Measurements from ENCODE around the gene SERPING1. TPM values are rescaled to one million over a fixed set of nuclear protein-coding genes. Genes with fewer than 3 reads are reported as not detected.

The SERPING1 gene
- total and polyA plus RNA-seq, 2 donors (not counting 1 experiment from before 2014, with no cell fraction given) = not detected

- H3K9me3 ChIP-seq (ENCODE audit: control extremely low read depth in 1 of 3, control insufficient read depth in 2 of 3, insufficient read depth in 1 of 3, low read length in 2 of 3) = peaks cover 0 to 3% (median 0%) of the 10 kb centered on the region in 3 donors
- intact Hi-C loops (cut with micrococcal nuclease) = loop anchor here (5.0 kb wide), 1 partner anchor 108 kb away; the partner anchor contains the start of gene TIMM10
- WGBS (ENCODE audit: insufficient coverage) = 78% methylated on average over 9 of the region's 9 CpGs
- TF ChIP-seq EZH2 (IDR thresholded peaks at IDR 0.05; ENCODE audit: borderline replicate concordance, insufficient read depth, low read depth, low read length, poor library complexity, severe bottlenecking) (no peak), CTCF (IDR thresholded peaks at IDR 0.05) (no peak)
- no peak overlapping the region for H3K9ac ChIP-seq (ENCODE audit: low read length)
- no peaks in the 10 kb centered on the region for H3K9me3 Mint-ChIP-seq (ENCODE audit: insufficient read depth)
- no peaks in the 10 kb centered on the region for H3K36me3 ChIP-seq (replicated peaks in 1 of 2; ENCODE audit: control extremely low read depth in 1 of 2, control insufficient read depth in 1 of 2, extremely low read depth in 1 of 2, insufficient read depth in 2 of 2, low read length in 1 of 2)
- ATAC-seq (ENCODE audit: low read depth) = no peak
- H3K27me3 ChIP-seq (replicated peaks in 1 of 4; ENCODE audit: control extremely low read depth in 1 of 4, control insufficient read depth in 3 of 4, insufficient read depth in 4 of 4, low read length in 3 of 4) = peaks cover 0 to 49% (median 14%) of the 10 kb centered on the region in 4 experiments
- H3K79me2 ChIP-seq (ENCODE audit: control insufficient read depth, insufficient read depth, low read length) = no peaks in the 10 kb centered on the region
- H3K27ac ChIP-seq (ENCODE audit: low read length in 2 of 2) = no peak overlapping the region
- peaks cover 23 to 30% of the 10 kb centered on the region in 2 donors for H3K4me1 ChIP-seq (ENCODE audit: control insufficient read depth in 2 of 2, insufficient read depth in 2 of 2, low read length in 2 of 2)
- no peak for DNase-seq
- peak overlapping the region; percentile 99 for H3K4me2 ChIP-seq (replicated peaks; ENCODE audit: low read depth, low read length, poor library complexity, severe bottlenecking)
- no peak overlapping the region for H3K4me3 ChIP-seq (ENCODE audit: control extremely low read depth in 1 of 5, extremely low read depth in 1 of 5, insufficient read depth in 1 of 5, low read depth in 2 of 5, low read length in 4 of 5)
- peak overlapping the region; percentile 37 for H3K4me3 Mint-ChIP-seq
- H4K20me1 ChIP-seq (ENCODE audit: control insufficient read depth, insufficient read depth, low read length, poor library complexity, severe bottlenecking) = no peaks in the 10 kb centered on the region
- H3K27me3 Mint-ChIP-seq = peaks cover 50% of the 10 kb centered on the region
- no peak overlapping the region for H2AFZ ChIP-seq (ENCODE audit: insufficient read depth, low read depth, low read length, poor library complexity, severe bottlenecking)
- CTCF ChIA-PET = interaction anchor here (0.7 to 8.3 kb wide), 25 partner anchors 8 to 884 kb away, joined by 3 to 106 read pairs (median 6); partner anchors contain the start of genes RTN4RL2 and UBE2L6
- POLR2A ChIA-PET = no interaction called here
- H3K4me1 Mint-ChIP-seq = peaks cover 24% of the 10 kb centered on the region
- H3K27ac Mint-ChIP-seq = no peak overlapping the region
These were observed 42.7 kb downstream of the SERPING1 start for GRCh38 chr11:57640068-57640800.
